Choroid plexus epithelial cell (primary cell): ENCODE measurements around the gene PRG2.

Source experiments
- DNase-seq: peaks from one replicate; pipeline ENCODE4 v3.0.0-alpha.2; 2010; ENCODE audit warnings: low read depth
- H3K4me3 ChIP-seq: 2 replicates; pipeline ENCODE4 v1.5.1; 2011; ENCODE audit warnings: low read depth, mild to moderate bottlenecking, control low read depth, low read length, moderate library complexity
- TF ChIP-seq, protein P1 (sequence below): conservative IDR thresholded peaks from 2 replicates; pipeline ENCODE4 v1.5.1; 2011; ENCODE audit warnings: low read depth, mild to moderate bottlenecking, control low read depth, inconsistent platforms, low read length, moderate library complexity

Gene PRG2

DNA sequence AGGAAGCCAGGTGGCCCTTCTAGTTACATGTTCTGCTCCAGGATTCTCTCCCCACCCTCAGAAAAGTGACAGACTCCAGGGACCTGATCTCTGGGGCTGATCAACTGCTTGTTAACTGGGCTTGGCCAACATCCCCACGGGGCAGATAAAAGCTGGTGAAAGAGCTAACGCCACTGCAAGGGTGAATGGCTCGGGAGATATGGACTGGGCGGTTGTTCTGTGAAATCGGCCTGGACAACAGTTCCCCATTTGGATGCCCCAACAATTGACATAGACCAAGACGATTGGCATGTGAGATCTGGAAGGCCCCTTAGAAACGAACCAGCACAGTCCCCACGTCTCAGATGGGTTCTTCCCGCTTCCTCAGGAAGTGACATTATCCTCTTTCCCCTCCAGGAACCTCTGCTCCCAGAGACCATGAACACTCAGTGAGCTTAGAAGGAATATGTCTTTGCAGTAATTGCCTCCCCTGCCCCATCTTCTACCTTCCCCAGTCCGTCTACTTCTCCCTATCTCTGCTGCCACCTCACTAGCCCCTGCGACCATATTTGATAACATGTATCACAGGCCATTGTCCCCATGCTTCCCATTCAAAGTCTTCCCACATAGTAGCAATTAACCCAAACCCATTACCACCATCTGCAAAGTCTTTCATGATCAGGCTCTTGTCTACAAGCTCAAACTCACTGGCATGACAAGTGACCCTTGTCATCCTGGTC is 5.6 kb upstream of the PRG2 start:
- no peak overlapping the region for H3K4me3 ChIP-seq
- DNase-seq, result no peak
- TF ChIP-seq, protein P1, sequence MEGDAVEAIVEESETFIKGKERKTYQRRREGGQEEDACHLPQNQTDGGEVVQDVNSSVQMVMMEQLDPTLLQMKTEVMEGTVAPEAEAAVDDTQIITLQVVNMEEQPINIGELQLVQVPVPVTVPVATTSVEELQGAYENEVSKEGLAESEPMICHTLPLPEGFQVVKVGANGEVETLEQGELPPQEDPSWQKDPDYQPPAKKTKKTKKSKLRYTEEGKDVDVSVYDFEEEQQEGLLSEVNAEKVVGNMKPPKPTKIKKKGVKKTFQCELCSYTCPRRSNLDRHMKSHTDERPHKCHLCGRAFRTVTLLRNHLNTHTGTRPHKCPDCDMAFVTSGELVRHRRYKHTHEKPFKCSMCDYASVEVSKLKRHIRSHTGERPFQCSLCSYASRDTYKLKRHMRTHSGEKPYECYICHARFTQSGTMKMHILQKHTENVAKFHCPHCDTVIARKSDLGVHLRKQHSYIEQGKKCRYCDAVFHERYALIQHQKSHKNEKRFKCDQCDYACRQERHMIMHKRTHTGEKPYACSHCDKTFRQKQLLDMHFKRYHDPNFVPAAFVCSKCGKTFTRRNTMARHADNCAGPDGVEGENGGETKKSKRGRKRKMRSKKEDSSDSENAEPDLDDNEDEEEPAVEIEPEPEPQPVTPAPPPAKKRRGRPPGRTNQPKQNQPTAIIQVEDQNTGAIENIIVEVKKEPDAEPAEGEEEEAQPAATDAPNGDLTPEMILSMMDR, result no peak

DNA sequence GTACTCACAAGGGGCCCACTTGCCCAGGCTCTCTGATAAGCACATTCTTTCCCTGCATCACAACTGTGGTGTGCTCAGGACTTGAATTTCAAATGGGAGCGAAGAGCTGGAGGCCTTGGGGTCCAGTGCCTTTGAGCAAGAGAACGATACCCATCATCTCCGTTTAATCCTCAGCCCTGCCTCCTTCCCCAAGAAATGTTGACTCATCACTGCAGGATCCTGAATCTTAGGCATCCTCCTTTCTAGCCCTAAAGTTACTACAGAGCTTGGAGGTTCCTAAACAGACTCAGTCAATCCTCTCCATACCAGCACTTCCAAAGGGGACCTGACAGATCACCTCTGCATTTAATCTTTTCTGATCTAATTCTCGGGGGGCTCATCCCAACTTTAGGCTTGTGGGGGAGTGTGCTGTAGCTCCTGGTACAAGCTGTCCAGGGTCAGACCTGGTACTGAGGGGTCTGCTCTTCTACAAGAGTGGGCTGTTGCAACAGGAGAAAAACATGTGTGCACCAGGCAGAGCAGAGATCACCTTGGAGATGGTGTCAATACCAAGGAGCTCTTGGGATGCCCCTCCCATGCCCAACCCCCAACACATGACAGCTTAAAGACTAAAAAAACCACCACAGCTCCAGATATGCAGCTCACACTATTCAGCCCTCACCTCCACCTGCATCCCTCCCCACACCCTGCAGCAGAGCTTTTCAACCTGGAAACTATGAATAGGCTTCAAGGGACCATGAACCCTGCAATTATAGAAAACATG is 3.9 kb upstream of the PRG2 start:
- no peak overlapping the region for H3K4me3 ChIP-seq

DNA sequence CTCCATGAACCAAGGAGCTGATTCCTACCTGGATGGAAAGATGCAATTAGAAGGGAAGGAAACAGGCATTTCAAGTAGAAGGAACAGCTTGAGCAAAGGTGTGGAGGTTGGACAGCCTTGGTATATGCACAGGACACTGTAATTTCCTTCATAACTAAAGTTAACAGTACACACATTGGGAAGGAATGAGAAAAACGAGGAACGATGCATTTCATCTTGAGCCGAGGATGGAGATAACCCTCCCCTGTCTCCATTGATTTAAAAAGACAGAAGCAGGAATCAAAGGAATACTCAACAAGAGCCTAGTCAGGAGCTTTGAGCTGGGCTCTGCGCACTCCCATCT is 2.3 kb upstream of the PRG2 start:
- no peak overlapping the region for H3K4me3 ChIP-seq
- no peak for DNase-seq
- TF ChIP-seq, protein P1, result no peak

More for the DNA sequence above, 3.9 kb upstream of the PRG2 start:
- TF ChIP-seq, protein P1, result no peak
- no peak for DNase-seq

DNA sequence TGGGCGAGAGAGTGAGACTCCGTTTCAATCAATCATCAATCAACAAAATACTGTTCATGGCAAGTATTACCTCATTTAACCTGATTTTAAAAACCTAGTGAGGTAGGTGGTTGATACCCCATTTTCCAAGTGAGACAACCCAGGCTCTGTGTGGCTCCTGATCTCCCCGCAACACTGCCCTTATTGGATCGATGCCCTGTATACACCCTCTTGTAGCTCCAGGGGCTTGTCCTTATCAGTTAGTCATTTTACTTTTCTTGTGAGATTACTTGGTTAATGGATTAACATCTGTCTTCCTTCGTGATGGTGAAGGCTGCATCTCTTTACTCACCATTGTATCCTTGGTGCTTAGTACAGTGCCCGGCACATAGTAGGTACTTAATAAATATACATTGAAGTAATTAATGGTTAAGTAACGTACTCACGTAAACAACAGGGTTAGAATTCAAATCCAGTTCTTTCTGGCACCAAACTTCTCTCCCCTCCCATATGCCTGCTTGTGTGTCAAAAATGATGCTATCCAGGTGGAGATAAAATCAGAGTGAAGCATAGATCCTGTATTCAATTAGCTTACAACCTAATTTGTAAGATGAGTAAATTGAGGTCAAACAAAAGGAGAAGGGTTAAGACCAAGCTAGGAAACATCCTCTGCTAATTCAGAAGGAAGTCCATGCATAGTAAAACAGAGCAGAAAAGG is 1.8 kb upstream of the PRG2 start:
- DNase-seq, result no peak
- TF ChIP-seq, protein P1, result no peak
- H3K4me3 ChIP-seq, result no peak overlapping the region

DNA sequence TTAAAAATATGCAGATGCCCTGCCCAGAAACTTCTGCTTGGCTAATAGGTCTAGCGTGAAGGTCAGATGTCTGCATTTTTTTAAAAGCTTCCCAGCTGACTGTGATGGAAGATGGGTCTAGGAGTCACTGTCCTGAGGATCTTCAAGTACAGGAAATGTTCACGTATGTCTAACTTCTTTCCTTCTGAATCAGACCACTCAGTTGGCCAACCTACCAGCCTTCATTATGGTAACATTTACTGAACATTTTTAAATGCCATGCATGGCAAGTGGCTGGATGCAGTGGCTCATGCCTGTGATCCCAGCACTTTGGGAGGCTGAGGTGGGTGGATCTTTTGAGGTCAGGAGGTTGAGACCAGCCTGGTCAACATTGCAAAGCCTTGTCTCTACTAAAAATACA is 1.1 kb upstream of the PRG2 start:
- no peak for DNase-seq
- H3K4me3 ChIP-seq, result no peak overlapping the region
- TF ChIP-seq, protein P1, result no peak

DNA sequence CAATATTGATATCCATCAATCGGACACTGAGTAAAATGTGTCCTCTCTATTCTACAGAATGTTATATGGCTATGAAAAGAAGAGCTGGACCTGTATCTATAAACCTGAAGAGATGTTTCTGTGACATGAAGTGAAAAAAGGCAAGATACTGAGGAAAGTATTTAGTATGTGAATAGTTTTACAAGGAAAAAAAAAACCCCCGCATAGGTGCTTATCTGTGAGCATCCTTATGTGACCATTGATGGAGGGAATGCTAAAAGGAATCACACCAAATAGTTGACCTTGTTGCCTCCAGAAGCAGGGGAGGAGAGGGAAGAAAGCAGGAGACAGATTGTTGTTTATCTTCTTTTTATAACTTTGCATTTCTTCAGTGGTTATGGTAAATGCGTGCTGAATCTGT is 661 bp upstream of the PRG2 start:
- TF ChIP-seq, protein P1, result no peak
- H3K4me3 ChIP-seq, result no peak overlapping the region
- DNase-seq, result no peak
